Measurements from ENCODE around the gene RTF1.

DNA sequence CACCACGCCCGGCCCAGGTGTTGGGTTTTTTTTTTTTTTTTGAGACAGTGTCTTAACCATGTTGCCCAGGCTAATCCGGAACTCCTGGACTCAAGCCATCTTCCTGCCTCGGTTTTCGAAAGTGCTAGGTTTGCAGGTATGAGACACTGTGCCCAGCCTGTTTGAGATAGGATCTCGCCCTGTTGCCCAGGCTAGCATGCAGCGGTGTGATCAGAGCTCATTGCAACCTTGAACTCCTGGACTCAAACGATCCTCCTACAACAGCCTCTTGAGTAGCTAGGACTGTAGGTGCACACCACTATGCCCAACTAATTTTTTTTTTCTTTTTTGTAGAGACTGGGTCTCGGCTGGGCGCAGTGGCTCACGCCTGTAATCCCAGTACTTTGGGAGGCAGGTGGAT lies 56.5 kb downstream of the RTF1 start:
- TF ChIP-seq POLR2AphosphoS5 (IDR thresholded peaks at IDR 0.05; ENCODE audit: low read depth, low read length) (no peak), POLR2A (IDR thresholded peaks at IDR 0.05; ENCODE audit: low read depth, low read length) (no peak), TAF1 (IDR thresholded peaks at IDR 0.05; ENCODE audit: low read depth, low read length) (no peak), PAX5 (IDR thresholded peaks at IDR 0.05; ENCODE audit: insufficient read depth, low read length, severe bottlenecking) (no peak), POU2F2 (IDR thresholded peaks at IDR 0.05; ENCODE audit: low read depth, low read length) (no peak), SPI1 (IDR thresholded peaks at IDR 0.05; ENCODE audit: low read depth, low read length) (no peak)
